Measurements from ENCODE around the gene PARVB. TPM values are rescaled to one million over a fixed set of nuclear protein-coding genes. Genes with fewer than 3 reads are reported as not detected.

Gene PARVB
- total and polyA plus RNA-seq, 9 donors: 12.3 to 62.9 (median 39.1) TPM

- H3K27ac ChIP-seq: peak overlapping the region in 1 of 2 donors; percentile 35
- intact Hi-C loops (cut with DNase I): no loop called here
- no peaks in the 10 kb centered on the region for H3K27me3 ChIP-seq
- no peaks in the 10 kb centered on the region for H3K36me3 ChIP-seq
- no peaks in the 10 kb centered on the region for H3K9me3 ChIP-seq
- peak; percentile 36 to 72 (median 50) for DNase-seq
- TF ChIP-seq EP300 (IDR thresholded peaks at IDR 0.05) (no peak), POLR2A (IDR thresholded peaks at IDR 0.05) (peak; percentile 13), CTCF (IDR thresholded peaks at IDR 0.05) (no peak)
- H3K4me3 ChIP-seq: peak overlapping the region; percentile 56
- H3K4me1 ChIP-seq (ENCODE audit: insufficient read depth): peaks cover 2% of the 10 kb centered on the region
- 9 to 18% (median 10%) methylated on average over 37 to 54 of the region's 54 CpGs for WGBS, 3 donors
Observed at GRCh38 chr22:44023404-44024287, 456 bp upstream of the PARVB start.

GRCh38 chr22:44025171-44026065, 1.3 kb downstream of the PARVB start:
- 92 to 97% (median 93%) methylated on average over 26 of the region's 26 CpGs for WGBS, 3 donors
- H3K4me3 ChIP-seq: no peak overlapping the region

GRCh38 chr22:44026066-44026629, 2.0 kb downstream of the PARVB start:
- Histone ChIP-seq H3K4me3 (no peak overlapping the region), H3K9me3 (no peaks in the 10 kb centered on the region), H3K36me3 (no peaks in the 10 kb centered on the region), H3K27ac (peak overlapping the region in 1 of 2 donors; percentile 42), H3K4me1 (ENCODE audit: insufficient read depth) (peaks cover 5% of the 10 kb centered on the region), H3K27me3 (no peaks in the 10 kb centered on the region)
- no peak for DNase-seq
- WGBS, 3 donors: 86 to 91% (median 88%) methylated on average over 17 of the region's 17 CpGs
- TF ChIP-seq EP300 (IDR thresholded peaks at IDR 0.05) (no peak), POLR2A (IDR thresholded peaks at IDR 0.05) (no peak), CTCF (IDR thresholded peaks at IDR 0.05) (no peak)
- intact Hi-C loops (cut with DNase I): no loop called here

More at GRCh38 chr22:44025171-44026065, 1.3 kb downstream of the PARVB start:
- Histone ChIP-seq H3K9me3 (no peaks in the 10 kb centered on the region), H3K36me3 (no peaks in the 10 kb centered on the region), H3K27ac (no peak overlapping the region), H3K27me3 (no peaks in the 10 kb centered on the region), H3K4me1 (ENCODE audit: insufficient read depth) (peaks cover 5% of the 10 kb centered on the region)
- TF ChIP-seq CTCF (IDR thresholded peaks at IDR 0.05) (no peak), POLR2A (IDR thresholded peaks at IDR 0.05) (no peak), EP300 (IDR thresholded peaks at IDR 0.05) (no peak)
- peak in 1 of 5 donors; percentile 33 for DNase-seq
- intact Hi-C loops (cut with DNase I): no loop called here
